Epithelial cell of prostate (primary cell): ENCODE measurements around the gene GIPC3.

Source experiments
- DNase-seq: peaks from one replicate; pipeline ENCODE4 v3.0.0-alpha.2; 2011; ENCODE audit warnings: low read depth, low spot score
- H3K27ac ChIP-seq: fragments of 450-650 bp; 2 replicates; pipeline ENCODE4 v1.5.1; 2017; ENCODE audit warnings: mild to moderate bottlenecking

Gene GIPC3

DNA sequence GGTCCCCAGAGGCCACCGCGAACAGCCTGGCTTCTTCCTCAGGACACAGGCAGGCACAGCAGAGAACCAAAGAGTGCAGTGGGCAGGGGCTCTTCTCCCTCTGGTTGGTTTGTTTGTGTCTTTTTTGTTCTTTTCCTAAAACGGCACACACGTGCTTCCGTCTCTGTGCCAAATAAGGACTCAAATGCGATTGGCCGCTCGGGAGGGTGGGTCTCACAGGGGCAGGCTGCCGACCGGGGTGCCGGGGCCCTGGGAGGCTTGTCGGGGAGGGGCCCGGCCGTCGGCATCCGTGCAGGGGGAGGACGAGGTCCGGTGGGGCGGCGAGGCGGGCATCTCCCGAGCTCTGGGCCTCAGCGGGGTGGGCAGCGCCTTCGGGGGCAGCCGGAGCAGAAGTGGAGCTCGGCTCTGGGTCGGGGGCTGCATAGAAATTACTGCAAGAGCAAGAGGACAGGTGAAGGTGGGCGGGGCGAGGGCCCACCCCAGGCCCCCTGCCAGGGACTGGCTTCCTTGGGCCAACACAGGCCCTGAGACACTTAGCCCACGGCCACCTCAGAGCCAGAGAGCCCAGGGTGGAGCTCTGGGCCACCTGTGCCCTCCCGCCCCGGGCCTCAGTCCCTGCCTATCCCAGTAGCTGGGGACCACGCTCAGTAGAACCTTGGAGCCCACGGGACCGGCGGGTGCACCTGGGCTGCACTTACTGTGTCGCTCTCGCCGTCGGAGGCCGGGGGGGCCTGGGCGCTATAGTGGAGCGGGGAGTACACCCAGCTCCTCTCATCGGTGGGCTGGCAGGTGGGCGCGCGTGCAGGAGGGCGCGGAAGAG, 47.7 kb downstream of the GIPC3 start:
- H3K27ac ChIP-seq, result no peak overlapping the region
- no peak for DNase-seq

DNA sequence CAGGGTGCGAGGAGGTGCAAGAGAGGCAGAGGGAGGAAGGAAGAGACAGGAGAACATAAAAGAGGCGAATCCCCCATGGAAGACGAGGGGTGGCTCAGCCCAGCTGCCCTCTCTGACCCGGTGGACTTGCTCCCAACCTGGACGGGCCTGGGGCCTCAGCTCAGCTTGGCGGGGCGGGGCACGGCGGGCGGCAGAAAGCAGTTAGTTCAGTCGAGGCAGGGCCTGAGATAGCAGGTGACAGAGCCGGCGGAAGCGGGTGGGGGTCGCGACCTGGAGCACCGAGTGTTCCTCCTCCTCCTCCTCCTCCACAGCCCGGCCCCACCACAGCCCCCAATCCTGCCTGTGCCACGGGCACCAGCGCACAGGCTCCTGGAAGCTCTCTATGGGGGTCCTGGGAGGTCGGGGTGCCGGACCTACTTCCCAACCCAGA, 48.3 kb downstream of the GIPC3 start:
- DNase-seq, result no peak
- no peak overlapping the region for H3K27ac ChIP-seq

DNA sequence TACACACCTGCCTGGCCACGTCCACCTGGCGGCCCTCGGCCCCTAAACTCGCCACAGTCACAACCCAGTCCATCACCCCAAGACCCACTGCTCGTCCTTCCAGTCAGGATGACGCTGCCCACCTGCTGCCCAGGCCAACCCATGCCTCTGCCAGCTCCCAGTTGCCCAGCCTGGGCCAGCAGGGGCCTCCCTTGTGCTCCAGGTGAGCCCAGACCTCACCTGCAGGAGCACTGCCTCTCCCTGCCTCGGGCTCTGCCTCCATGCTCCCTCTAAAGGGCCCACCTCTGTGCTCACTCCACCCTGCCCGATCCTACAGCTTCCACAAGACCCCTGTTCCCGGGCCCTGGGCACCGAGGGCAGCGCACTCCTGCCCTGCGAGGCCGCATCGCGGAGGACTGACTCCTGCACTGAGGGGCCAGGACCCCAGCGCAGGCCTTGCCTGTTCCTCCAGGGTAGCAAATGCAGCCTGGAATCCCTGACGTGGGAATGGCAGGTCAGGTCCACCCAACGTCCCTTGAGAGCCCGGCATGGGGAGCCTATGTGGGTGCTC, 49.3 kb downstream of the GIPC3 start:
- no peak overlapping the region for H3K27ac ChIP-seq
- DNase-seq, result no peak

DNA sequence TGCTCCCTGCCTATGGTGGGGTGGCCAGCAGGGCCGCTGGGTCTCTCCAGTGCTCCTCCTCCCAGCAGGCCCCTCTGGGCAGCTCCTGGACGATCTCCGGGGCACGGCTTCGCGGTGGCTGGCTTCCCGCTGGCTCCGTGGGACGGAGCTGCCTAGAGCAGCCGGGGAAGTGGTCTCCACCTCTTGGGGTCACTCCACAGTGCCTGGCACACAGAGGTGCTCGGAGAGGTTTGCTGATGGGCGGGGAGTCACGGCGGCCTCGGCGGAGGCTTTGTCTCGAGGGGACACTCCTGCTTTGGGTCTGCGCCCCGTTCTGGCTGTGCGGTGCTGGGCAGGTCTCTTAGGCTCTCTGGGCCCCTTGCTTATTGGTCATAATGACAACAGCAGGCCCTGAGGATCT, 51.2 kb downstream of the GIPC3 start:
- no peak overlapping the region for H3K27ac ChIP-seq
- no peak for DNase-seq

DNA sequence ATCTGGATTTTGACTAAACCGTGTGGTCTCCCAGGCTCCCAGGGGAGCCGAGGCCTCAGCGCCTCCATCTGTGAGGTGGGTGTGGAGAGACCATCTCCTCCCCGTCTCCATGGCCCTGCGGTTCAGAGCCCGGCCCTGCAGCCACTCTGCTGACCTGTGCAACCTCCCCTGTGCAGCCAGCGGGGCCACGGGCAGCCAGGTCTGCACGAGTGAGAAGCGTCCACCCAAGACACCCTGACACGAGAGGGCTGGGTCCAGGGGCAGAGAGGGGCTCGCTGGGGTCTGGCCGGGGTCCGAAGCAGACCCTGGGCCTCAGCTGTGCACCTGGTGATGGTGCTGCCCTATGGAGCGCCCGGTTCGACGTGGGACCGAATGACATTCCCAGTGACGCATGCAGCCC, 51.7 kb downstream of the GIPC3 start:
- DNase-seq, result no peak
- H3K27ac ChIP-seq, result no peak overlapping the region

DNA sequence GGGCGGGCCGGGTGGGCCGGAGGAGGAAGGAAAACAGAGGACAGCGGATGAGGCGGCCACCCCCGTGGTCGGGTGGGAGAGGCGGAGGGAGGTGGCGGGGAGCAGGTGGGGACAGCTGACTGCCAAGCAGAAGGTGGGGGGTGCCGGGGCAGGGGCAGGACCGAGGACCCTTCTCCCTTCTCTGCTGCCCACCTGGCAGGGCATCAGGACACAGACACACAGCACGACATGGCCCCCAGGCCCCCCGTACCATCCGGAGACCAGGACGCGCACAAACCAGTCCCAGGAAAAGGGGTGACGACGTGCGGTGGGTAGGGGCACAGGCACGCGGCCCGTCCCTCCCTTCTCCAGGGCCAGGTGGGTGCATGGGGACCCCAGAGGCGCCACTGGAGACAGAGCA, 52.3 kb downstream of the GIPC3 start:
- no peak for DNase-seq
- no peak overlapping the region for H3K27ac ChIP-seq

DNA sequence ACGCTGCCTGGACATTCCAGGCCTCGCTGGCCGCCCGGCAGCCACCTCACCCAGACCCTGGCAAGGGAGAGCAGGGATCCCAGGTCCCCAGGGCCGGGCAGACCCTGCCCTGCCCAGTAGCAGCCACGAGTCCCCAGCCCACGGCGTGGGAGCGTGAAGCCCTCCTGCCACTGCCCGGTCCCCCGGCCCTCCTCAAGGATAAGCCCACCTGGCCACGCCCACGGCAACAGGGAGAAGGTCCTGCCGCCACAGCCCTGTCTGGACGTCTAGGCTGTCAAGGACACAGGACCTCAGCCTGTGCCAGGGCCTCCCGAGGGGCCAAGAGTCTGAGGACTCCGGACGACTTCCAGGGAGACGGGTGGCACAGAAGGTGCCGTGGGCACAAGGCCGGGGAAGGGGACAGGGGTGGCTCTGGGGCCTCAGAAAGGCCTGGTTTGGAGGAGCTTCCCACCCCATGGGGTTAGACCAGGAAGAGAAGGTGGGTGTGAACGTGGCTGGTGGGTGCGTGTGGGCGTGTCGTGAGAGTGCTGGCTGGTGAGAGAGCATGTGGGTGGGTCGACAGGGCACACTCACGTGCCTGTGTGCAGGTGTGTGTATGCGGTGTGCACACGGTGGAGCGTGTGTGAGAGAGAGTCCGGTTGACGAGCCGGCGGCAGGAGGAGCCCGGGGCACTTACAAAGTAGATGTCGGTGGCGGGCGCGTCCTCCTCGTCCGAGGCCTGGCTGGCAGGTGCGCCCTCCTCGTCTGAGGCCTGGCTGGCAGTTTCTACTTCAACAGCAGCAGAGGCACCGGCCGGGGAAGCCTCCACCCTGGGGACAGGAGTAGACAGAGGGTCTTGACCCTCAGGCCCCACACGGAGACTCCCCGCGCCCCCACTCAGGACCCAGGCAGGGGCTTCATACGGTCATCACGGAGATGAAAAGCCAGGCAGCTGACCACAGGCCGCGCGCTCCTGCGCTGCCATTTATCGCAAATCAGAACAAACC, 53.2 kb downstream of the GIPC3 start:
- DNase-seq, result no peak
- H3K27ac ChIP-seq, result no peak overlapping the region

DNA sequence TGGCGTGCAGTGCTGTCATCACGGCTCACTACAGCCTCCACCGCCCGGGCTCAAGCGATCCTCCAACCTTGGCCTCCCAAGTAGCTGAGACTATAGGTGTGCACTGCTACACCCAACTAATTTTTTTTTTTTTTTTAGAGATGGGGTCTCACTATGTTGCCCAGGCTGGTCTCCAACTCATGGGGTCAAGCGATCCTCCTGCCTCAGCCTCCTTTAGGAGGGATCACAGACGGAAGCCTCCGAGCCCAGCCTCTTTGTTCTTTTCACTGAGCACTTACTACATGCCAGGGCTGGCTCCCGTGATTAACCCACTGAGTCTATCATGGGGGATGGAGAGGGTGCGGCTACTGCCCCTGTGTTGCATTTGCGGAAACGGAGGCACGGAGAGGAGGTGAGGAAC, 54.2 kb downstream of the GIPC3 start:
- H3K27ac ChIP-seq, result no peak overlapping the region
- no peak for DNase-seq

DNA sequence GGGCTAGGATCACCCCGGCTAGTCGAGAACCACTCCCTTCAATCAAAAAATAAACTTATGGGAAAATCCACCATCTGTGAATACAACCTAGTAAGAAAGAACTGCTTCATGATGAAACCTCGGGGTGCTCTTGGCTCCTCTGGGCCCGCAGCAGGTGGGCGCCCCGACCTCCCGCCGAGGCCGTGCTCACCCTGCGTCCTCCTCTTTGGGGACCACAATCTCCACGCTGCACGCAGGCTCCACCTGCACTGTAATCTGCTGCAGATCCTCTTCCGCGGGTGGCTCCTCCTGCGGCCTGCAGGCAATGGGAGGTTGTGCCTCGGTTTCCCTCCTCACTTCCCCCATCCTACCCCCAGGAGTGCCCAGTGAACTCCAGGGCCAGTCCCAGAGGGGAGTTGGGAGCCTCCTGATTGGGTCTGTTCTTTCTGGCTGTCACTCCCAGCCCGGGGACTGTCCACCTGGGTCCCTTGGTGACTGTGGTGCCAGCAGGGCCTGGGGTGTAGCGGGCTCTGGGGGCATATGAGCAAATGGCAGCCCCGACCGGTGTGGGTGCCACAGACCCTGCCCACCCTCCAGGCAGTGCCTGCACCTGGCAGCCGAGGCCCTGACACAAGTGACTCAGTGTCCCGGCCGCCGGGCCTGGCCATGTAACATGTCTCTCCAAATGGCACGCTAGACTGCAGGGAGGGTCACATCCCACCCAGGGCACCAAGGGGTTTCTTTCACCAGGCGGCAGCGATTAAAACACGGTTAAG, 56.4 kb downstream of the GIPC3 start:
- no peak overlapping the region for H3K27ac ChIP-seq
- no peak for DNase-seq

DNA sequence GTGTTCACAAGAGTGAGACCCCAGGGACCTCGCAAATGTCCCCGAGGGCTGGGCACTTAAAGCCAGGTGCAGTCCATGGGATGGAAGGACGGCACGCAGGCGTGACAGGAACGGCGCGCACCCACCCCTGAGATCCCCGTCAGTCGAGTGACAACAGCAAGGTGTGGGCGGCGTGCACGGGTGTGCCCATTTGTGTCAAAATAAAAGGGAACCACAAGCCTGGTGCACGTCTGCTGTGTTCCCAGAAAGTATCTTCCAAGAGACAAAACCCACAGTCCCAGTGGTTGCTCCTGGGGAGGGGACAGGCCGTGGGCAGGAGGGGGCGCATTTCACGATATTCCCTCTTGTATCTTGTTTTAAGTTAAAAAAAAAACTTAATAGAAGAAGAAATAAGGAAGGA, 57.0 kb downstream of the GIPC3 start:
- no peak for DNase-seq
- H3K27ac ChIP-seq, result no peak overlapping the region
